ENCODE data around the gene GP2. TPM values are rescaled to one million over a fixed set of nuclear protein-coding genes. Genes with fewer than 3 reads are reported as not detected.

GP2 gene
- total and polyA plus RNA-seq, 2 of the 4 experiments (the other 2 are of a cell fraction) = not detected

GRCh38 chr16:20309786-20310185 is 17.5 kb downstream of the GP2 start:
- POLR2A ChIA-PET (ENCODE audit: unreplicated experiment) = no interaction called here
- in situ Hi-C loops (cut with MboI; ENCODE audit: low sequenced_read_pairs) = loop anchor here (10.0 kb wide), 1 partner anchor 405 kb away; no protein-coding TSS in a partner anchor
- H3K4me2 ChIP-seq (ENCODE audit: low read depth, low read length) = no peak overlapping the region

More at GRCh38 chr16:20309786-20310185, 17.5 kb downstream of the GP2 start:
- Histone ChIP-seq H2BK15ac (ENCODE audit: low read depth, low read length) (no peak overlapping the region), H4K5ac (ENCODE audit: low read depth, low read length) (no peak overlapping the region), H2BK5ac (ENCODE audit: low read depth, low read length, poor library complexity, severe bottlenecking) (no peak overlapping the region), H2AK9ac (replicated peaks; ENCODE audit: low read depth, low read length, poor library complexity) (no peak overlapping the region), H3K27ac (ENCODE audit: insufficient read depth, low read length) (no peak overlapping the region), H3K79me1 (ENCODE audit: low read depth in 1 of 2, low read length in 2 of 2) (no peaks in the 10 kb centered on the region), H3K9me1 (ENCODE audit: insufficient read depth, low read length) (no peaks in the 10 kb centered on the region), H3K56ac (ENCODE audit: extremely low read depth, insufficient read depth, low read length) (no peak overlapping the region), H2BK20ac (ENCODE audit: low read depth, low read length) (no peak overlapping the region), H3K27me3 (ENCODE audit: control insufficient read depth, insufficient read depth, low read length) (no peaks in the 10 kb centered on the region), H3K9ac (ENCODE audit: low read depth, low read length) (no peak overlapping the region), H3K18ac (ENCODE audit: low read depth, low read length) (no peak overlapping the region), H3K23ac (ENCODE audit: low read depth, low read length) (no peak overlapping the region), H3K14ac (replicated peaks; ENCODE audit: low read depth, low read length) (no peak overlapping the region), H2AK5ac (ENCODE audit: low read depth, low read length) (no peak overlapping the region), H3K4me3 (ENCODE audit: insufficient read depth, low read depth, low read length) (no peak overlapping the region), H3K36me3 (ENCODE audit: control insufficient read depth, insufficient read depth, low read length) (no peaks in the 10 kb centered on the region), H2BK120ac (ENCODE audit: low read depth, low read length) (no peak overlapping the region), H4K8ac (ENCODE audit: low read depth in 2 of 2, low read length in 2 of 2) (no peak overlapping the region), H4K20me1 (ENCODE audit: insufficient read depth, low read length) (no peaks in the 10 kb centered on the region), H3K4ac (ENCODE audit: low read depth, low read length) (no peak overlapping the region), H4K91ac (ENCODE audit: insufficient read depth, low read depth, low read length) (no peak overlapping the region), H3K9me3 (ENCODE audit: control insufficient read depth, insufficient read depth, low read length) (peaks cover 7% of the 10 kb centered on the region; the same call in 1 of the 2 replicates), H3K4me1 (ENCODE audit: control insufficient read depth, insufficient read depth, low read length) (no peaks in the 10 kb centered on the region), H2AFZ (replicated peaks; ENCODE audit: low read length, poor library complexity) (no peak overlapping the region)
- intact Hi-C loops (cut with micrococcal nuclease) (no loop called here), dilution Hi-C loops (cut with HindIII; ENCODE audit: low sequenced_read_pairs, unreplicated experiment) (no loop called here)
- no CpG with 5 or more reads among the region's 6 CpGs for WGBS, 2 experiments (ENCODE audit: extremely low coverage in 2 of 2, insufficient read length in 1 of 2)
- TF ChIP-seq USF2 (IDR thresholded peaks at IDR 0.05; ENCODE audit: low read depth, low read length) = no peak
- TF ChIP-seq ELK1 (IDR thresholded peaks at IDR 0.05; ENCODE audit: borderline replicate concordance, low read depth, low read length) = no peak
- no peak for TF ChIP-seq MAFK (IDR thresholded peaks at IDR 0.05; ENCODE audit: low read depth, low read length)
- no peak for TF ChIP-seq RAD21 (IDR thresholded peaks at IDR 0.05; ENCODE audit: low read length)
- no peak for TF ChIP-seq CHD1 (IDR thresholded peaks at IDR 0.05; ENCODE audit: low read depth, low read length)
- TF ChIP-seq RFX5 (IDR thresholded peaks at IDR 0.05; ENCODE audit: low read depth, low read length) = no peak
- TF ChIP-seq BHLHE40 (IDR thresholded peaks at IDR 0.05; ENCODE audit: low read depth, low read length) = no peak
- TF ChIP-seq MXI1 (IDR thresholded peaks at IDR 0.05; ENCODE audit: borderline replicate concordance, low read depth, low read length) = no peak
- no peak for TF ChIP-seq CTCF (conservative IDR thresholded peaks at IDR 0.05; ENCODE audit: low read depth, low read length)
- TF ChIP-seq POLR2A (IDR thresholded peaks at IDR 0.05; ENCODE audit: low read depth, low read length) = no peak
- no peak for TF ChIP-seq CEBPB (IDR thresholded peaks at IDR 0.05; ENCODE audit: low read depth, low read length)
- DNase-seq (no peak), ATAC-seq (ENCODE audit: low read depth) (no peak)
- CTCF ChIA-PET = no interaction called here
- BruUV-seq (replicated peaks) = no TSS peak
